Stimulated activated CD4-positive, alpha-beta T cell treated with anti-CD3 and anti-CD28 coated beads, Interleukin-1b, Interleukin-23, amount 100 ng/mL, for 4 hours (primary cell): Measurements from ENCODE around the gene MYO1D.
"Not testable (repeated sequence)": the region's sequence is repeated elsewhere in the genome, so short reads cannot be mapped to it uniquely, and the experiment has no call there.

Source experiments
- DNase-seq, 2 donors: peaks; one replicate each; pipeline ENCODE4 v3.0.0-alpha.2; 2020; ENCODE audit warnings: low read depth in 2 of 2

The MYO1D gene

DNA sequence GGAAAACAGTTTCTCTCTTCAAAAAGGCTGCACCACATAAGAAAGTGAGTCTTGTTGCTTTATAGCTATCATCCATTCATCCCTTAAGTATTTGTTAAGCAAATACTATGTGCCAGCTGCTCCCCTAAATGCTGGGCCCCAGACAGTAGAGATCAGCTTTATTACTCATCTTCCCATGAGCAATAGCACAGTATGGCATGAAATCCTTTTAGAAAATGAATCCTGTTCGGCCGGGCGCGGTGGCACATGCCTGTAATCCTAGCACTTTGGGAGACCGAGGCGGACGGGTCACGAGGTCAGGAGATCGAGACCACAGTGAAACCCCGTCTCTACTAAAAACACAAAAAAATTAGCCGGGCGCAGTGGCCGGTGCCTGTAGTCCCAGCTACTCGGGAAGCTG, 99.5 kb downstream of the MYO1D start:
- DNase-seq = no peak

DNA sequence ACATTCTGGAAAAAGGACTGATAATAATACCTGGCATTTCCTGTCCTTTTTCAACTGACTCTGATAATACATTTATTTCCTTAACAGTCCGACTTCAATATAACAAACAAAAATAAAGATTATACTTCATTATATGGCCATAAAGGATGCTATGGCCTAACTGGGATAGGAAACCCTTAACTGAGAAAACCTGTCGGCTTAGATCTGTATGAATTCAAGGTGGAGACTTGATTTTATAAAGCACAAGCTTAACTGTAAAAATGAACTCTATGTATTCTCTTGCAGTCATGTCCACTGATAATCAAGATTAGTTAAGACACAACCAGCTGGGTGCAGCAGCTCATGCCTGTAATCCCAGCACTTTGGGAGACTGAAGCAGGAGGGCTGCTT, 102.2 kb downstream of the MYO1D start:
- DNase-seq = no peak

DNA sequence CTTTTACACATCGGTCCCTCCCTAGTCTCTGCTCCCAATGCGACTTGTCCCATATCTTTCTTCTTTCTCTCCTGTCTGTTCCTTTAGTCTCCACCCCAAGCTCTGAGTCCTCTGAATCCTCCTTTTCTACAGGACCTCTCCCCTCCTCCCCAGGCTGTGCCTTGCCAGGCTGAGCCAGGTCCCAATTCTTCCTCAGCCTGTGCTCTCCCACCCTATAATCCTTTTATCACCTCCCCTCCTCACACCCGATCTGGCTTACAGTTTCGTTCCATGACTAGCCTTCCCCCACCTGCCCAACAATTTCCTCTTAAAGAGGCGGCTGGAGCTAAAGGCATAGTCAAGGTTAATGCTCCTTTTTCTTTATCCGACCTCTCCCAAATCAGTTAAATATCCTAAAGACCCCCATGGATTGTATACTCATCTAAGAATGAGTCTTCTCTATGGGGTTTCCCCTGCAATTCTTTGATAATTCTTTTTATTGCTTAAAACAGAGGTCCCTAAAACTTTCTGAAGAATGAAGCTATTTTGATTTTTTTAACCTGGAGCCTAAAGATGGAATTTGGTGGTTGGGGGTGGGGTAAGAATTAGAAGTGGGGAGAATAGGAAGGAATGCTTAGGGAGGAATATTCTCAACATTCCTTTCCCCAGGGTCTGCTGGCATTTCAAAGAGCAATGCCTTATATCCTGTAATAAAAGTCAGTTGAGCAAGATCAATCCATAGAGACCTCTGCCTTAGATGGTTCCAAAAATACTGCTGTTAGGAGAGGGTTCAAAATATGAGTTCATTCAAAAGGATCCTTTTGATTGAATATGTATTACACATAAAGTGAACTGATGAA, 102.8 kb downstream of the MYO1D start:
- DNase-seq = no peak

DNA sequence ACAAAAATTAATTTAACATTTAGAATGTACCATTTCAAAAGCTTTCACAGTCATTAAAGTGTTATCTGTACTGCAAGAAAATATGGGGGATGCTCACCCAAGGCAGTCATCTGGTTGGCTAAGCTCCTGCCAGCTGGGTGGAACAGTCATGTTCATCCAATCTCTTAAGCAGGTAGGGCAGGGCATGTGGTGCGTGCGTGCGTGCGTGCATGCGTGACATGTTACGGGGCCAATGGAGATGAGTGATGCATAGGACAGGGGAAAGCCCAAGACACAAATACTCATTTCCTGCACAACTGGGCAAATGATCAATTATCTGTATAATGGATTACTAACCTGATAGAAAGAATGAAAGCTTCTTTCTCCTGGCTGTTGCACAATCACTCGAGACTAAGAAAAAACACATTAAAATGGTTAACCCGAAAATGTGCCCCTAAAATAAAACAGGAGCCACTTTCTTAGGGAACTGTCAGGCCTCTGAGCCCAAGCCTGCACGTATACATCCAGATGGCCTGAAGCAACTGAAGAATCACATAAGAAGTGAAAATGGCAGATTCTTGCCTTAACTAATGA, 104.4 kb downstream of the MYO1D start:
- DNase-seq = no peak

DNA sequence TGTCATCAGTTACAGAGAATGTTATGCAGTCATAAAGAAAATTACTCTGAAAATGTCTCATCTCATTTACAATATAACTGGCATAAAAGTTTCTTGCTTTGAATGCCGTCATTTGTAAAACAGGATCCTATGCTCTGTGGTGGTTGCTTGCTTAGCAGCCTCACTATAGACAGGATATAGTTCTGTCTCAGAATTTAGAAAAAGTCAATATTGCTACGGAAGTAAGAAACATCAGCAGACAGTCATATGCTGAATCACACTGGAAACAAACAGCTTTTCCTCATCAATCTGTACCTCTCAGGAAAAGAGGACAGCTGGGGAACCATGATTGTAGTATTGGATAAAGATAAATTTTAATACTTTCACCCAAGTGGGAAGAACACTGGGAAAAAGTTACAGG, 105.5 kb downstream of the MYO1D start:
- DNase-seq = no peak

DNA sequence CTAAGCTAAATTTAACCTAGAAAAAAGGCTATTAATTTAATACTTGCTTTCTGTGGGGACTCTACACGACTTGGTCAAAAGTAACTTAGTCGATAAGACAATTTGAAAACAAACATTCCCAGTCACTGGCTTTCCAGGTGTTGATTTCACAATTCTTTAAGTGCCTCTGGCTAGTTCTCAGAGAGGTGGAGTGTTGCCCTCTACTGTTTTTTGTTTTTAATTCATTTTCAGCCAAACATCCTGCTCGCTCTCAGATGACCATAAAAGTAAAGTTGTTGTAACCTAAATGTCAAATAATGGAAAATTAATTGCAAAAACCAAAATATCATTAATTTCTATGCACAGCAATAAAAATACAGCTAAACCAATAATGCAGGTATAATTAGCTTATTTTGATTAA, 107.1 kb downstream of the MYO1D start:
- no peak for DNase-seq

DNA sequence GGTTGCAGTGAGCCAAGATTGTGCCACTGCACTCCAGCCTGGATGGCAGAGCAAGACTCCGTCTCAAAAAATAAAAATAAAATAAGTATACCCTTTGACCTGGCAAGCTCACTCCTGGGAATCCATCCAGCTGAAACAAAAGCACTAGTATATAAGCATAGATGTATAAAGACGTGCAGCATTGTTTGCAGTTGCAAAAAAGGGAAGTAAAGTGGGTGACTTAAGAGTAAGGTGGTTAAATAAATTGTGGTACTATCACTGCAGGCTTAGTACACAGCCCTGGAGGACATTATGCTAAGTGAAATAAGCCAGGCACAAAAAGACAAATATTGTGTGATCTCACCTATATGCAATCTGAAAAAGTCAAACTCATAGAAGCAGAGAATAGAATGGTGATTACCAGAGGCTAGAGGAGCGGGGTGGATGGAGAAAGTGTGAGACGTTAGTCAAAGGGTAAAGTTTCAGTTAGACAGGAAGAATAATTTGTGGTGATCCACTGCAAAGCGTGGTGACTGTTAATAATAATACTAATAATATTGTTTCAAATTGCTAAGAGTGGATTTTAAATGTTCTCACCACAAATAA, 113.0 kb downstream of the MYO1D start:
- no peak for DNase-seq

DNA sequence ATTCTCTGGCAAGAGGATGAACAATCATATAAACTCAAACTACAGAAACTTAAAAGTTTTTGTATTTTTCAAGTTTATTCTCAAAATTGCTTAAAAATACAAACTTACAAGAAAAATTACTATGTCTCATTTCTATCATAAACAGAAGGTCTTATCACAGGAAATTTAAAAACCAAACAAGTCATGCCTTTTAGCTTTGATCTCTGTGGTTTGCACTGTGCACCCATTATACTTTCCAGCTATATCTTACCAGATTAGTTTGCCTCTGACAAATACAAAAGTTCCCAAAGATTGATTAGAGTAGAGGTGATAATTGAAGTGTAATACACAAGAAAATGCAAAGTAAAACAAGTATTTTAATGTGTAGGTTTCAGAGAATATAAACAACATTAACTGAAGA, 117.4 kb downstream of the MYO1D start:
- DNase-seq = no peak

DNA sequence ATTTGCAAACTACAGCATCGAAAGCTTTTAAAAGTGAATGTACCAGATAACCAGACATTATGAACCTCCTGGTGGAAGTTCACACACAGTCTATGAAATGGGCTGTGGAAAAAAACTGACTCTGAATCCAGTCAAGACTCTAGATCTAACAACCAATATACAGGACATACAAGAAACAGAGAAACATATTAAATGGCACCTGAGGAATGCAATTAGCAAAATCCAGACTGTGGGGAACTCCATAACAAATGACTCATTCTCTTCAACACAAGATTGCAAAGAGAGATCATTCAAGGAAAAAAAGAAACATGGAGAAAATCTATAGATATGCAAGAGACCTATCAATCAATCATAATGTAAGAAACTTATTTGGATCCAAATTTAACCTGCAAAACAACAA, 119.0 kb downstream of the MYO1D start:
- DNase-seq = no peak

DNA sequence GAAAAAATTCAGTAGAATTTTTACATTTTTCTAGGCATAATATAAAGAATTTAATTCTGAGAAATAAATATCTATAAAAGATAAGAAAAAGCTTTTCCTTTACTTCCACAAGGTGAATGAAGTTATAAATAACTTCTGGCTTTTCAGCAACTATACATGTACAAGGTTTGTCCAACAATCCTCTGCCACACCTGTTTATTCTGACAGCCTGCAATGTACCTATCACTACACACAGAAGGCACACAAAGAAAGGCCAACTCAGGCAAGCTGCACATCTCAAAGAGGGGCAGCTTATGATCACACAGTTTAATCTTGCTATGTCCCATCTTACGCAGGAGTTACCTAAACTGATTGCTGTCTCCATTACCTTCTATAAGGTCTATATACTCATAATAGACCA, 120.2 kb downstream of the MYO1D start:
- no peak for DNase-seq

DNA sequence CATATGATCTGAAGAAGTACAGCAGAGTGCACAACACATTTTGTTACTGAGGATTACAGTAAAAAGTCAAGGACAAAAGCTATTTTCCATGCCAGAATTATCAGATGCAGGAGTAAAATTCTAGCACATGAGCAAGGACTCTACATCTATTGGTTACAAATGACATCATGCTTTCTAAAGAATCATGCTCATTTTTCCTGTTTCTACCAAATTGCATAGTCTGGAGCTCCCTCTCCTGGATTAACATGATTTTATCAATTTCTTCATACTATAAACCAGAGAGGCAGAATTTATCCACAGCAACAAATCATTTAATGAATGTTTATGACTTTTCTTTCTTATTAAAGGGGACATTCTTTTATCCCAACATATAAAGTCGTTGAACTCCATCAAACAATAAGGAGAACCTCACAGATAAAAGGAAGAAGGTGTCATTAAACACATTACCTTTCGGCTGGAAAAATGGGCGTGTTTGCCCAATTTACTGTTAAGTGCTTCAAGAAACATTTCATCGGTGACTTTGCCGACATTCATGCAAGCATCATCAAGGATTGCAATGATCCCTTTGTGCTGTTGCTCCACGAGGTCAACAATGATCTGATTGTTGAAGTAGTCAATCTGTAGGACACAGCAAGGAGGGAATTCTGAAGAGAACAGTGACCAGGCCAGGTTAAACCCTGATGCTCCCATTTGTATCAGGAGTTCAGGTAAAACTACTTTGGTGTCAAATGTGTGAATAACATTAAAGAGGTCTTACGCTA, 121.7 kb downstream of the MYO1D start:
- DNase-seq = no peak

DNA sequence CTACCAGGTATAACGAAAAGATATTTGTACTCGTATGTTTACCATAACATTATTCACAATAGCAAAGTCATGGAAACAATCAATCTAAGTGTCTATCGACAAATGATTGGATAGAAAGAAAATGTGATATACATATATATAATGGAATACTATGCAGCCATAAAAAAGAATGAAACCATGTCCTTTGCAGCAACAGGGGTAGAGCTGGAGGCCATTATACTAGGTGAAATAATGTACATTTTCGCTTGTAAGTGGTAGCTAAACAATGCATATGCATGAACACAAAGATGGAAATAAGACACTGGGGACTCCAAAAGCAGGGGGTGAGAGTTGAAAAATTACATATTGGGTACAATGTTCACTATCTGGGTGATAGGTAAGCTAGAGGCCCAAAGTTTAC, 124.0 kb downstream of the MYO1D start:
- DNase-seq = no peak

DNA sequence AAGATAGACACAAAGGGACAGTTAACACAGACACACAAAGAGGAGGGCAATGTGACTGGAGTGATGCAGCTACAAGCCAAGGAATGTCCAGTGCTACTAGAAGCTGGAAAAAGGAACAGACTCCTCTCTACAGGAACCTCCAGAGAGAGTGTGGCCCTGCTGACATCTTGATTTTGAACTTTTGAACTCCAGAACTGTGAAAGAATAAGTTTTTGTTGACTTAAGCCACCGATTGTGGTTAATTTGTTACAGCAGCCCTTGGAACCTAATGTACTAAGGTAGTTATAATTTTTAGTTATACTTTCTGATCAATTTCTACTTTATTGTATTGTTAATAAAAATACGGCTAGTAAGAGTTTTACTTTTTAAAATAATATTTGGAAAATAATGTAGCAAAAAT, 129.1 kb downstream of the MYO1D start:
- DNase-seq = no peak

DNA sequence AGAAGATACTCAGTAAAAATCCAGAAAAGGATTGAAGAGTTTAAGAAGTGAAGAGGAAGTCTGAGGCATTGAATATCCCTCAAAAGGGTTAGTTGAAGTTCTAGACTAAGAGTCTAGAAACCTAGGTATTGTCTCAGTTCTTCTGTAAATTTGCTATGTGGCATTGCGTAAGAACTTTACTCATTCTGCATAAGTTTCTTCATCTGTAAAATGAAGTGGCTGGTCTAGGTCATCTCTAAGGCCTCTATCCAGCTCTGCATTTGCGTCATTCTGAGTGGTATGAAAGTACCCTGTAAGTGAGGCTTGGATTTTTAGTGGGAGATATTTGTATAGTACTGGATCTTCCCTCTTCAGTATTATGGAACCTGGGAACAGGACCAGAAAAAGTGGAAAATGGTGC, 130.2 kb downstream of the MYO1D start:
- DNase-seq = no peak

DNA sequence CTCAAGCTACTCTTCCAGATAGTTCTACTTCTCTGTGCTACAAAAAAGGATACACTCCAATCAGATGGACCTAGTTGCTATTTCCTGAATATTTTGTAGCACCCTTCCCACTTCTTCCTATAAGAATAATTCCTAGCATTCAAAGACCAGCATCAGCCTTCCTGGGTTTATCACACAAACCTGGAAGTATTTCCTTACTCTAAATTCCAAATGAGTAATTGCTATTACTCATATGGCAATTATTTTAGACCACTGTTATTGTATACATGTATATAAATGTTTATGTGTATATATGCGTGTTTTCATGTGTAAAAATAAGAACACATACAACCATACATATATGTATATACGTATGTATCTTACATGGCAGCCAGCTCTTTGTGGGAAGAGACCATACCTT, 130.6 kb downstream of the MYO1D start:
- DNase-seq = no peak

DNA sequence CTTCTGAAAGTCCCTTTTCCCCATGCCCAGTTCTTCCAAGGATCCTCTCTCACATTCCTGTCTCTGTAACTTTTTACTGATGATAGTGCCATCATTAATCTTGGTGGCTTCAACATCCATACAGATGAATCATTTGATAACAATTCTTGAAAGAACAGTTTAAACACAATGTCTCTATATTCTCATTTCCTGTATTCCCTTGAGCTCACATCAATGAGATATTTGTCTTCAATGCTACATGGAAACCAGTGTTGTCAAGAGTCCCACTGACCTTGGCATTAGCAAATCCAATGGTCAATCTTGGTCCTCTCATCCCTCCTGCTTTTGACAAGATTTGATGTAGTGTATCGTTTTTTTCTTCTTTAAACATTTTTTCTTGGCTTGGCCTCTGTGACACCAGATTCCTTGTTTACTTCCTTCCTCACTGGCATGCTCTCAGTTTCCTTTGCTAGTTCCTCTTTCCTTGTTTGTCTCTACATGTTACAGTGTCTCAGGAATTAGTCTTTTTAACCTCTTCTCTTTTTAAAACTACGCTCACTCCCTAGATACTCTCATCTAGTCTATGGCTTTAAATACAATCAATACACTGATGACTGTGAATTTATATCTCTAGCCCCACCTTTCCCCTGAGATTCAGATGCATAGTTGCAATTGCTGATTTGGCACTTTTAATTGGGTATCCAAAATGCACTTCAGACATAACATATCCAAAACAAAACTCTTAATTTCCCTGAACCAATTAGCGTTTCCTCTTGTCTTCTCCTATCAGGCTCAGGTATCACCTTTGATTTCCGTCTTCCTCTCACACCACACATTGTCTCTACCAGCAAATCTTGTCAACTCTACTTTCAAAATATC, 134.0 kb downstream of the MYO1D start:
- no peak for DNase-seq

DNA sequence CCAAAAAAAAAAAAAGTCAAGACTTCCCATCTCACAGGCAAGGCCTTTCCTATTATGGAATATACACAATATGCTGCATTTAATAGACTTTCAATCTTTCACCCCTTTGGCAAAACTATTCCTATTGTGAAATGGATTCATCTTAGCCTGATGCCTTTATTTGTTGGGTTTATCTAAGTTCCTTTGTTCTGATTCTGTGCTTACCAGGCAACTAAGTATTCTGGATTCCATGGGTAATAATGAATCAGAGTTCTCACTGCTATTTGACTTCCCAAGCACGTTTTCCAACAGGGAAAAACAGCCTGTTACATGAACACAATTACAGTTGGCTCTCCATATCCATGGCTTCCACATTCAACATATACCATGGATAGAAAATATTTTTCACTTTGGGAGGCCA, 135.5 kb downstream of the MYO1D start:
- no peak for DNase-seq

DNA sequence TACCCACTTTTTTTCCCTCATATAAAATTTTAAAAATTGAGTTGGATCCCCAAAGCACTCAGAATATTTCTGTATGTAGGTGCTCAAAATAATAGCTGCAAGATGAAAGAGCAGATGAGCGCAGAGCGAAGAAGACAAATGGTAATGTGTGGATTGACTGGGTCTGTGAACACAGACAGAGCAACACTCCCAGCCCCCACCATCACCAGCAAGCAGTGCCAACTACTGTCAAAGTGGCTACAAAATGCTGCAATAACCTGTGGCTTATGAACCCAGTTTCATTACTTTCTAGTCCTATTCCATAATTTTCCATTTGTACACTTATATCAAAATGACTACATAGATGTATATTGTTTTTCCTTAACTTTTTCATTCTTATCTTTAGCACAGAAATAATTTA, 137.2 kb downstream of the MYO1D start:
- DNase-seq = no peak

DNA sequence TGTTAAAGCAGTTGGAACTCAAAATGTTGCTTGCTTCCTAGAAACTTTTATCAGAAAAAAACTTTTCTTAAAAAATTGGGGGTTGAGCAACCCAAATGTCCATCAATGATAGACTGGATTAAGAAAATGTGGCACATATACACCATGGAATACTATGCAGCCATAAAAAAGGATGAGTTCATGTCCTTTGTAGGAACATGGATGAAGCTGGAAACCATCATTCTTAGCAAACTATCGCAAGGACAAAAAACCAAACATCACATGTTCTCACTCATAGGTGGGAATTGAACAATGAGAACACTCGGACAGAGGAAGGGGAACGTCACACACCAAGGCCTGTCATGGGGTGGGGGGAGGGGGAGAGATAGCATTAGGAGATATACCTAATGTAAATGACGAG, 137.8 kb downstream of the MYO1D start:
- DNase-seq = not testable (repeated sequence)

DNA sequence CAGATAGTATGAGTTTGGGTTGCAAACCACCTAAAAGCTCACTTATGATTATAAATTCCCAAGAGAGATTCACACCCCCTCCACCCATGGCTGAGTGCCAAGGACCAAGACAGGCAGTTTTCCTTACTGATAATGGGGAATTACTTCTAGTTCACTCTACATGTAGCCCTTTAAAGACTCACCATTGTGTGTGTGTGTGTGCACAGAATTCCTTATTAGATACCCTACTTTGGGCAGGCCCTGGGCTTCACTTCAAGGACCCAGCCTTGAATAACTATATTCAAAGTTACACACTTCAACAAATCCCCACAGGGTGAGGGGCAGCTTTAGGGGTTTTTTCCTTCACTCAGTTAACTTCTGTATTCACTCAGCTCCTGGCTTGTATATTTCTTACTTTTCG, 143.5 kb downstream of the MYO1D start:
- no peak for DNase-seq

DNA sequence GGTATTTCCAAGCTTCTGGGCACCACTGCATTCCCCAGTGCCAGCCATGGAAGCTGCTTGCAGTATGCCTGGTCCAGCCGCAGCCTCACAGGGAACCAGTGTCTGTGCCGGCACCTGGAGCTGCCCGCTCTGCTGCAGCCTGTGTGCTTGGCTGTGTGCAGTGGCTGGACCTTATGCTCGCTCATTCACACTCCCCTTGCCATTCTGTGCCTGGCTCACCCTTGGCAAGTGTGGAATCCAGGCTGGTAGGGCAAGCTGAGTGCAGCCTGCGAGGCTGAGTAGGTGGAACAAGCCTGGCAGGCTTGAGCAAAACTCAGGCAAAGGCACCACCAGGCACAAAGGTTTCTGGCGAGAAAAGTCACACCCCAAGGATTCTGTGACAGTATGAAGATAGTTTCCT, 144.0 kb downstream of the MYO1D start:
- no peak for DNase-seq

DNA sequence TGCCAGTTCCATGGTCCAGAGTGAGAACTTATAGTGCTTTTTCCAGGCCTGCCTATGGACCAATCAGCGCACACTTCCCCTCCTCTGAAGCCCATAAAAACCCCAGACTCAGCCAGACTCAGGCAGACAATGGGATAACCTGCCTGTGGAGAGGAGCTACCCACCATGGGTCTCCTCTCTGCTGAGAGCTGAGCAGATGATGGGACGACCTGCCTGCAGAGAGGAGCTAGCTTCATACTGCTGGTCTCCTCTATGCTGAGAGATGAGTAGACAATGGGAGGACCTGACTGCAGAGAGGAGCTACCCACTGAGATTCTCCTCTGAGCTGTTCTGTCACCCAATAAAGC, 144.7 kb downstream of the MYO1D start:
- DNase-seq = no peak
